SIG-M5 treated with dmso at 0.1 percent for 504 hours (cell line): ENCODE data around the gene STX8.
"Not testable (repeated sequence)": the region's sequence is repeated elsewhere in the genome, so short reads cannot be mapped to it uniquely, and the experiment has no call there.

Experiments
- DNase-seq: peaks from one replicate; lab custom pipeline; 2025; ENCODE audit not compliant: unreplicated experiment; lab: John Stamatoyannopoulos, UW

STX8 gene

GRCh38 chr17:9575381-9576101, at the start of gene STX8:
TSS of gene STX8 (minus strand) at chr17:9575820. CDS start at chr17:9575808, 12 bp downstream.
- DNase-seq, result peak; percentile 87

GRCh38 chr17:9622961-9623360, 47.3 kb upstream of the STX8 start:
- DNase-seq, result no peak

GRCh38 chr17:9615486-9615885, 39.9 kb upstream of the STX8 start:
- DNase-seq, result no peak

GRCh38 chr17:9612006-9612405, 36.4 kb upstream of the STX8 start:
- no peak for DNase-seq

GRCh38 chr17:9611557-9611956, 35.9 kb upstream of the STX8 start:
- no peak for DNase-seq

- DNase-seq, result not testable (repeated sequence)
These were observed 31.4 kb upstream of the STX8 start for GRCh38 chr17:9607058-9607457.

GRCh38 chr17:9606453-9606852, 30.8 kb upstream of the STX8 start:
- DNase-seq, result no peak

- not testable (repeated sequence) for DNase-seq
These were observed 29.0 kb upstream of the STX8 start for GRCh38 chr17:9604583-9604982.

- no peak for DNase-seq
These were observed 23.0 kb upstream of the STX8 start for GRCh38 chr17:9598661-9599060.

GRCh38 chr17:9597638-9598037, 22.0 kb upstream of the STX8 start:
- not testable (repeated sequence) for DNase-seq

GRCh38 chr17:9594065-9594464, 18.4 kb upstream of the STX8 start:
- DNase-seq, result no peak

- no peak for DNase-seq
These were observed 12.5 kb upstream of the STX8 start for GRCh38 chr17:9587969-9588656.

GRCh38 chr17:9577373-9577709, 1.7 kb upstream of the STX8 start:
- no peak for DNase-seq

GRCh38 chr17:9576521-9577372, 1.1 kb upstream of the STX8 start, which contains the start of gene CFAP52:
TSS of gene CFAP52 (plus strand) at chr17:9576642. CDS start at chr17:9576696, 54 bp downstream.
- peak; percentile 61 for DNase-seq

- no peak for DNase-seq
These were observed 4.4 kb downstream of the STX8 start for GRCh38 chr17:9571201-9571600.

- no peak for DNase-seq
These were observed 6.5 kb downstream of the STX8 start for GRCh38 chr17:9568957-9569588.

- DNase-seq, result no peak
These were observed 7.6 kb downstream of the STX8 start for GRCh38 chr17:9568004-9568403.

- not testable (repeated sequence) for DNase-seq
These were observed 8.9 kb downstream of the STX8 start for GRCh38 chr17:9566739-9567138.

- DNase-seq, result no peak
These were observed 9.6 kb downstream of the STX8 start for GRCh38 chr17:9566067-9566466.

- no peak for DNase-seq
These were observed 11.5 kb downstream of the STX8 start for GRCh38 chr17:9564104-9564503.

- no peak for DNase-seq
These were observed 17.8 kb downstream of the STX8 start for GRCh38 chr17:9557857-9558256.
